ENCODE measurements around the gene PLBD2. TPM values are rescaled to one million over a fixed set of nuclear protein-coding genes. Genes with fewer than 3 reads are reported as not detected.

The PLBD2 gene
- total and polyA plus RNA-seq, 2 donors from 2014 or later = 12.1 to 37.9 TPM

DNA sequence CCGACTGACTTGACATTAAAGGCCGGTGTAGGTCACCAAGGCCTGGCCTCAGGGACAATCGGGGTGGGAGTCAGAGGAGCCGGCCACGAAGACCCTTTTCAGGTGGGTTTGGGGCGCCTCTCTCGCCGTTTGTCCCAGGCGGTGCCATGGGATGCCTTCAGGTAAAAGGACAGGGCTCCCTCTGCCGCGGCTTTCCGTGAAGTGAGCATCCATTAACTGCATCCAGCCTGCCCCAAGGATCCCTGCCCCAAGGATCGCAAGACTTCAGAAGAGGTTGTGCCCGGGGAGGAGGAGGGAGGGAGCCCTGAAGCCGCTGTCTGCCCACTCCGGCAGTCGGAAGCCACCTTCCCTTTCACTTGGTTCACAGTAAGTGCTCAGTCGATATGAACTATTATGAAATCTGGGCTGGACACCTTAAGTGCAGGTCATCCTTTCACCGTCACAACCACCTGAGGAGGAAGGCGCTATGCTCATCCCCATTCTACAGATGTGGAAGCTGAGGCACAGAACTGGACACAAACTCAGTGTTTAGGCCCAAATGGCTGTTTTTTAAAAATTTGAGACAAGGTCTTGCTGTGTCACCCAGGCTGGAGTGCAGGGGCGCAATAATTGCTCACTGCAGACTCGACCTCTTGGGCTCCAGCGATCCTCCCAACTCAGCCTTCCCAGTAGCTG, 44.3 kb downstream of the PLBD2 start:
- DNase-seq (no peak), FAIRE-seq (no peak)
- intact Hi-C loops (cut with DNase I) = no loop called here
- Histone ChIP-seq H3K27ac (ENCODE audit: low read depth in 2 of 2, low read length in 2 of 2) (no peak overlapping the region), H3K9me3 (ENCODE audit: control insufficient read depth in 2 of 3, insufficient read depth in 1 of 3, low read length in 3 of 3) (no peaks in the 10 kb centered on the region), H3K36me3 (ENCODE audit: control insufficient read depth in 2 of 3, insufficient read depth in 3 of 3, low read length in 3 of 3) (no peaks in the 10 kb centered on the region), H3K9ac (ENCODE audit: low read length in 3 of 3) (no peak overlapping the region), H3K4me3 (ENCODE audit: low read length in 3 of 3) (no peak overlapping the region), H3K27me3 (ENCODE audit: control insufficient read depth, insufficient read depth, low read length) (no peaks in the 10 kb centered on the region), H3K4me1 (ENCODE audit: control insufficient read depth in 2 of 3, insufficient read depth in 2 of 3, low read depth in 1 of 3, low read length in 3 of 3) (peaks cover 0 to 3% (median 0%) of the 10 kb centered on the region in 3 donors)
- TF ChIP-seq CTCF (IDR thresholded peaks at IDR 0.05; ENCODE audit: borderline replicate concordance, extremely low read depth, insufficient read depth) = no peak

- no peaks in the 10 kb centered on the region for H3K9me3 ChIP-seq (ENCODE audit: control insufficient read depth in 2 of 3, insufficient read depth in 1 of 3, low read length in 3 of 3)
- peak in 2 of 5 donors; percentile 22 to 61 for DNase-seq
- no peak for FAIRE-seq
- H3K27me3 ChIP-seq (ENCODE audit: control insufficient read depth, insufficient read depth, low read length) = no peaks in the 10 kb centered on the region
- no peaks in the 10 kb centered on the region for H3K36me3 ChIP-seq (ENCODE audit: control insufficient read depth in 2 of 3, insufficient read depth in 3 of 3, low read length in 3 of 3)
- intact Hi-C loops (cut with DNase I) = no loop called here
- peaks cover 0 to 3% (median 0%) of the 10 kb centered on the region in 3 donors for H3K4me1 ChIP-seq (ENCODE audit: control insufficient read depth in 2 of 3, insufficient read depth in 2 of 3, low read depth in 1 of 3, low read length in 3 of 3)
- no peak within 1 kb of the TSS for H3K9ac ChIP-seq (ENCODE audit: low read length in 3 of 3)
- TF ChIP-seq CTCF (IDR thresholded peaks at IDR 0.05; ENCODE audit: borderline replicate concordance, extremely low read depth, insufficient read depth) = no peak
- H3K27ac ChIP-seq (ENCODE audit: low read depth in 2 of 2, low read length in 2 of 2) = no peak within 1 kb of the TSS
- H3K4me3 ChIP-seq (ENCODE audit: low read length in 3 of 3) = peak within 1 kb of the TSS in 2 of 3 donors; percentile 29 to 37
Measured at GRCh38 chr12:113403435-113404415, 45.3 kb downstream of the PLBD2 start, which contains the start of gene SDS. Gene SDS, minus strand, starts transcription at chr12:113403887. Its CDS starts 4,179 bp downstream, at chr12:113399708.

DNA sequence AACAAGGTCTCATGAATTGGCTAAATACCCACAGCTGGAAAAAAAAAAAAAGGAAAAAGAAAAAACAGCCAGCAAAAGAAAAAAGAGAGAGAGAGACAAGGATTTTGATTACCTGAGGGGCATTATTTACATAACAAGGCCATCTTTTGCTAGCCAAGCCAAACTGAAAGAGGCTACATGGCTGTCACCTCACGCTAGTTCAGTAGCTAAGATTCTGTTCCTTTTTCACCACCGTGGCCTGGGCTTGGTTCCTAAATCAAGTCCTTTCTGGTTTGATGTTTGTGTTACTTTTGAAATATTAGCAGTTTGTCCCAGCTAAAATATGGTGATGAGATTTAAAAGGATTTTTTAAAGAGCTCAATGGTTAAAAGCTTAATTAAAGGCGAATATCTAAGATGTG, 47.3 kb downstream of the PLBD2 start:
- TF ChIP-seq CTCF (IDR thresholded peaks at IDR 0.05; ENCODE audit: borderline replicate concordance, extremely low read depth, insufficient read depth) = no peak
- intact Hi-C loops (cut with DNase I) = no loop called here
- Histone ChIP-seq H3K9ac (ENCODE audit: low read length in 3 of 3) (no peak overlapping the region), H3K4me1 (ENCODE audit: control insufficient read depth in 2 of 3, insufficient read depth in 2 of 3, low read depth in 1 of 3, low read length in 3 of 3) (peaks cover 0 to 3% (median 0%) of the 10 kb centered on the region in 3 donors), H3K36me3 (ENCODE audit: control insufficient read depth in 2 of 3, insufficient read depth in 3 of 3, low read length in 3 of 3) (no peaks in the 10 kb centered on the region), H3K27me3 (ENCODE audit: control insufficient read depth, insufficient read depth, low read length) (no peaks in the 10 kb centered on the region), H3K4me3 (ENCODE audit: low read length in 3 of 3) (no peak overlapping the region), H3K9me3 (ENCODE audit: control insufficient read depth in 2 of 3, insufficient read depth in 1 of 3, low read length in 3 of 3) (no peaks in the 10 kb centered on the region), H3K27ac (ENCODE audit: low read depth in 2 of 2, low read length in 2 of 2) (no peak overlapping the region)
- DNase-seq (no peak), FAIRE-seq (no peak)
